Brain microvascular endothelial cell (primary cell): ENCODE data around the gene ARTN.

Source experiments
- DNase-seq: peaks from one replicate; pipeline ENCODE4 v3.0.0-alpha.2; 2020
- H3K27ac ChIP-seq: fragments of 250-450 bp; sonication (Bioruptor Pico); 2 replicates; pipeline ENCODE4 v1.5.1; 2020; ENCODE audit warnings: mild to moderate bottlenecking, moderate library complexity
- H3K27me3 ChIP-seq: fragments of 250-450 bp; sonication (Bioruptor Pico); replicated peaks from 2 replicates; pipeline ENCODE4 v1.5.1; 2020; ENCODE audit warnings: mild to moderate bottlenecking
- H3K36me3 ChIP-seq: fragments of 250-450 bp; sonication (Bioruptor Pico); replicated peaks from 2 replicates; pipeline ENCODE4 v1.5.1; 2020; ENCODE audit warnings: mild to moderate bottlenecking
- H3K4me3 ChIP-seq: 2 replicates; pipeline ENCODE4 v1.5.1; 2011; ENCODE audit warnings: low read depth, mild to moderate bottlenecking, control low read depth, low read length, moderate library complexity
- in situ Hi-C: cut with HindIII; loops from 2 replicates; pipeline ENCODE4 v1.10.0; 2017; ENCODE audit warnings: low sequenced_read_pairs, low pct_ligation_motif_present
- TF ChIP-seq, protein P1 (sequence below): IDR thresholded peaks from 2 replicates; pipeline ENCODE4 v1.5.1; 2011; ENCODE audit warnings: low read depth, mild to moderate bottlenecking, moderate library complexity, low read length, control low read depth, inconsistent platforms; ENCODE audit errors: missing control alignments

Gene ARTN

DNA sequence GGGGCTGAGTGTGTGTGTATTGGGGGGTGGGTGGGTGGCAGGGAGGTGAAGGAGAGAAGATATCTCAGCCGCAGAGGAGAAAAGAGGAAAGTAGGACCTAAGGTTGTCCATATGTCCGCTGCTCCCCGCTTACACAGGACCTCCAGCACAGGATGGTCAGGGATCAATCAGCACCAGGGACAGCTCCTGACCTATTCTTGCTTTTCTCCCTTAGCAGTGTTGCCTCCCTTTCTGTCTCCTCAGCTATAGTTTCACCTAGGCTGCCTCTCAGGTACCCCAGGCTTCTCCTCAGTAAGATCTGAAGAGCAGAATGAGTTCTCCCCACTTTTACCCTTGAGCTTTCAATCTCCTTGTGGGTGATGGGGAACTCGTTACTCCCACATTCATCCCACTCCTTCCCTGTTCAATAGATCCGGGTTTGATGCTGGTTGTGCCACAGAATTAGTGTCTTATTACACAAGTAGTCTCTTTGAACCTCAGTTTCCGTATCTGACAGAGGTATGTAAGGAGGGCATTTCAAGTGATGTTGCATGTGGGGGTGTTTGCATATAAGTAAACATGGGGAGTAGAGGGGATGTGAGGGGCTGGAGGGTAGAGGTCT lies 34.8 kb downstream of the ARTN start:
- TF ChIP-seq, protein P1, sequence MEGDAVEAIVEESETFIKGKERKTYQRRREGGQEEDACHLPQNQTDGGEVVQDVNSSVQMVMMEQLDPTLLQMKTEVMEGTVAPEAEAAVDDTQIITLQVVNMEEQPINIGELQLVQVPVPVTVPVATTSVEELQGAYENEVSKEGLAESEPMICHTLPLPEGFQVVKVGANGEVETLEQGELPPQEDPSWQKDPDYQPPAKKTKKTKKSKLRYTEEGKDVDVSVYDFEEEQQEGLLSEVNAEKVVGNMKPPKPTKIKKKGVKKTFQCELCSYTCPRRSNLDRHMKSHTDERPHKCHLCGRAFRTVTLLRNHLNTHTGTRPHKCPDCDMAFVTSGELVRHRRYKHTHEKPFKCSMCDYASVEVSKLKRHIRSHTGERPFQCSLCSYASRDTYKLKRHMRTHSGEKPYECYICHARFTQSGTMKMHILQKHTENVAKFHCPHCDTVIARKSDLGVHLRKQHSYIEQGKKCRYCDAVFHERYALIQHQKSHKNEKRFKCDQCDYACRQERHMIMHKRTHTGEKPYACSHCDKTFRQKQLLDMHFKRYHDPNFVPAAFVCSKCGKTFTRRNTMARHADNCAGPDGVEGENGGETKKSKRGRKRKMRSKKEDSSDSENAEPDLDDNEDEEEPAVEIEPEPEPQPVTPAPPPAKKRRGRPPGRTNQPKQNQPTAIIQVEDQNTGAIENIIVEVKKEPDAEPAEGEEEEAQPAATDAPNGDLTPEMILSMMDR, result no peak
- in situ Hi-C loops, result no loop called here
- Histone ChIP-seq H3K4me3 (no peak overlapping the region), H3K27ac (no peak overlapping the region), H3K36me3 (peaks cover 2% of the 10 kb centered on the region), H3K27me3 (no peaks in the 10 kb centered on the region)
- DNase-seq, result no peak

DNA sequence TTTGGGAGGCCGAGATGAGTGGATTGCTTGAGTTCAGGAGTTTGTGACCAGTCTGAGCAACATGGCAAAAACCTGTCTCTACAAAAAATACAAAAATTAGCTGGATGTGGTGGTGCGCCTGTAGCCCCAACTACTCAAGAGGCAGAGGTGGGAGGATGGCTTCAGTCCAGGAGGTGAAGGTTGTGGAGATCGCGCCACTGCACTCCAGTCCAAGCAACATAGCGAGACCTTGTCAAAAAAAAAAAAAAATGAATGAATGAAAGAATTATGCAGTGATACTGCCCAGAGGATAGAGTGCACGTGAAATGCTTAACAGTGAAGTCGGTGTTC lies 35.8 kb downstream of the ARTN start:
- H3K36me3 ChIP-seq, result peaks cover 2% of the 10 kb centered on the region
- no peaks in the 10 kb centered on the region for H3K27me3 ChIP-seq
- DNase-seq, result no peak
- TF ChIP-seq, protein P1, result no peak
- in situ Hi-C loops, result no loop called here
- H3K4me3 ChIP-seq, result peak overlapping the region; percentile 39
- H3K27ac ChIP-seq, result no peak overlapping the region

DNA sequence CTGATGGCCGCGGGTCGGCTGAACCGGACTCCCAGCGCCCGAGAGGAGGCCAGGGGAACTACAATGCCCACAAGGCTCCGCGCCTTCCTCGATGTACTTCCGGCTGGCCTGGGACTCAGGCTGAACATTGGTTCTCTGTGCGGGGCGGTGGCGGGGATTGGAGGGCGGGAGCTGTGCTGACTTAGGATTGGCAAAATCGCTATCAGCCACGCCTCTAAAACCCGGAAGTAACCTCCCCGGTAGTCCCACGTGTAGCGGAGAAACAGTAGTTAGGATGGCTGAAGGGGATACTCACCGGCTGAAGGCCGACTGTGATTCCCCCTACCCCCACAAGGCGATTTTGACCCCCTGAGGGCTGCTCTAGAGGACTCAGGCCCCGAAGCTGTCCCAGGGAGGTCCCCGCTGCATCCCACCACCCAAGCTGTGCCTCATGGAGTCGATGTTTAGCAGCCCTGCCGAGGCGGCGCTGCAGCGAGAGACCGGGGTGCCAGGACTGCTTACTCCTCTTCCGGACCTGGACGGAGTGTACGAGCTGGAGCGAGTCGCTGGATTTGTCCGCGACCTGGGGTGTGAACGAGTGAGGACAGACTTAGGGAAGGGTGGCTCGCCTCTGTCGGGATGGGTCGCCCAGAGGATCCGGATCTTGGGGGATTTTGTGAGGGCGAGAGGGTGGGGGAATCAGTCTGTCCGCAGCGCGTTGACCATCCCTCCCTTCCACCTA lies 36.3 kb downstream of the ARTN start, which contains the start of gene DPH2:
DPH2 (plus strand) TSS at position 265 of the 721 bp plus-strand sequence; CDS start at position 431, 166 bp downstream.
- peak within 1 kb of the TSS; percentile 95 for H3K4me3 ChIP-seq
- H3K36me3 ChIP-seq, result peaks cover 2% of the 10 kb centered on the region
- in situ Hi-C loops, result no loop called here
- TF ChIP-seq, protein P1, result peak; percentile 32
- peak; percentile 99 for DNase-seq
- H3K27me3 ChIP-seq, result no peaks in the 10 kb centered on the region
- H3K27ac ChIP-seq, result no peak within 1 kb of the TSS

DNA sequence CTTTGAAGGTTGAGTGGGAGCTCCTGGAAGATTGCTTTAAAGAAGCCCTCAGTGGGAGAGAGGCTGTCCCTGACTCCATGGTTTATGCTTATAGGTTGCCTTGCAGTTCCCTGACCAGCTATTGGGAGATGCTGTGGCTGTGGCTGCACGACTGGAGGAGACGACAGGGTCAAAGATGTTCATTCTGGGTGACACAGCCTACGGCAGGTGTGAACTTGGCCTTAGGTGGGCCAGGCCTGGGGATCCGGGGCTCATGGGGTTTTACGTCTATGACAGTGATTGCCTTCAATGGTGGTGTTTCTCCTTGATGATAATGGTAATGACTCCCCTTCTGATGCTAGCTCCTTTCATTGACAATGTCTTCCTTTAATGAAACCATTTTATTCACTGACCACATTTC lies 36.9 kb downstream of the ARTN start:
- Histone ChIP-seq H3K36me3 (peaks cover 2% of the 10 kb centered on the region), H3K27ac (no peak overlapping the region), H3K4me3 (peak overlapping the region; percentile 95), H3K27me3 (no peaks in the 10 kb centered on the region)
- TF ChIP-seq, protein P1, result no peak
- DNase-seq, result no peak
- in situ Hi-C loops, result no loop called here

DNA sequence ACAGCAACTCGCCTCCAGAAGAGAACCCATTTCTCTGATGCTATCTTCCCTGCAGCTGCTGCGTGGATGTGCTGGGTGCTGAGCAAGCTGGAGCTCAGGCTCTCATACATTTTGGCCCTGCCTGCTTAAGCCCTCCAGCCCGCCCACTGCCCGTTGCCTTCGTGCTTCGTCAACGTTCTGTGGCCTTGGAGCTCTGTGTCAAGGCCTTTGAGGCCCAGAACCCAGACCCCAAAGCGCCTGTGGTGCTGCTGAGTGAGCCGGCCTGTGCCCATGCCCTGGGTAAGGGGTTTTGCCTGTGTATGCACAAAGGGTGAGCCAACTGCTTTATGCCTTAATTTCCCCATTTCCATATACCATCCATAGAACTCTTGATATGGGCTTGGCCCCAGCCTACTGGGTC lies 37.3 kb downstream of the ARTN start:
- H3K36me3 ChIP-seq, result peaks cover 2% of the 10 kb centered on the region
- in situ Hi-C loops, result no loop called here
- TF ChIP-seq, protein P1, result no peak
- H3K4me3 ChIP-seq, result peak overlapping the region; percentile 95
- no peak overlapping the region for H3K27ac ChIP-seq
- DNase-seq, result no peak
- H3K27me3 ChIP-seq, result no peaks in the 10 kb centered on the region
